DOHH2 (cell line): Measurements from ENCODE around the gene RAB5IF.

Experiments
- H3F3A ChIP-seq: fragments of 200-600 bp; sonication (generic), shearing (Covaris generic); 2 replicates; pipeline ENCODE4 v1.6.0; 2016; ENCODE audit warnings: antibody characterized with exemption, mild to moderate bottlenecking; ENCODE audit not compliant: control insufficient read depth, insufficient read depth
- H3K27ac ChIP-seq: fragments of 200-600 bp; sonication (generic); 2 replicates; pipeline ENCODE4 v1.5.1; 2014; ENCODE audit warnings: low read depth, mild to moderate bottlenecking, low read length, moderate library complexity
- H3K27me3 ChIP-seq: fragments of 200-600 bp; sonication (generic); 2 replicates; pipeline ENCODE4 v1.6.1; 2014; ENCODE audit warnings: mild to moderate bottlenecking, low read length, mixed read lengths; ENCODE audit not compliant: control insufficient read depth
- H3K36me3 ChIP-seq: fragments of 200-600 bp; sonication (generic); 2 replicates; pipeline ENCODE4 v1.6.1; 2014; ENCODE audit warnings: mild to moderate bottlenecking, low read length, moderate library complexity, mixed read lengths; ENCODE audit not compliant: control insufficient read depth
- H3K4me1 ChIP-seq: fragments of 200-600 bp; sonication (generic); 2 replicates; pipeline ENCODE4 v1.6.1; 2014; ENCODE audit warnings: mild to moderate bottlenecking, low read length, mixed read lengths; ENCODE audit not compliant: control insufficient read depth
- H3K4me2 ChIP-seq: fragments of 200-600 bp; sonication (generic); 2 replicates; pipeline ENCODE4 v1.6.0; 2014; ENCODE audit warnings: mild to moderate bottlenecking, low read length, moderate library complexity
- H3K4me3 ChIP-seq: fragments of 200-600 bp; sonication (generic); 2 replicates; pipeline ENCODE4 v1.5.1; 2014; ENCODE audit warnings: mild to moderate bottlenecking, low read length, mixed read lengths
- H3K79me2 ChIP-seq: fragments of 200-600 bp; sonication (generic); 2 replicates; pipeline ENCODE4 v1.6.1; 2014; ENCODE audit warnings: mild to moderate bottlenecking, low read length, mixed read lengths; ENCODE audit not compliant: control insufficient read depth
- H3K9me2 ChIP-seq: fragments of 200-600 bp; sonication (generic); replicated peaks from 2 replicates; pipeline ENCODE4 v1.6.1; 2014; ENCODE audit warnings: mild to moderate bottlenecking, low read length, mixed read lengths; ENCODE audit not compliant: control insufficient read depth
- H3K9me3 ChIP-seq: fragments of 200-600 bp; sonication (generic); 2 replicates; pipeline ENCODE4 v1.6.1; 2014; ENCODE audit warnings: antibody characterized with exemption, low read length, mixed read lengths; ENCODE audit not compliant: control insufficient read depth, insufficient read depth
- H4K20me1 ChIP-seq: fragments of 200-600 bp; sonication (generic); 2 replicates; pipeline ENCODE4 v1.6.0; 2014; ENCODE audit warnings: low read depth, mild to moderate bottlenecking, antibody characterized with exemption, low read length, moderate library complexity; ENCODE audit not compliant: control insufficient read depth, insufficient read depth
- EZH2phosphoT487 ChIP-seq: fragments of 200-600 bp; sonication (generic); IDR thresholded peaks from 2 replicates; pipeline ENCODE4 v1.6.1; 2017; ENCODE audit warnings: borderline replicate concordance, mild to moderate bottlenecking, antibody characterized with exemption, low read length, moderate library complexity, mixed read lengths
- TF ChIP-seq, protein P1 (sequence below): fragments of 200-600 bp; sonication (generic); IDR thresholded peaks from one replicate; pipeline ENCODE4 v1.5.1; 2014; ENCODE audit warnings: antibody characterized with exemption, mild to moderate bottlenecking, low read depth, low read length; ENCODE audit not compliant: poor library complexity, severe bottlenecking

The RAB5IF gene

DNA sequence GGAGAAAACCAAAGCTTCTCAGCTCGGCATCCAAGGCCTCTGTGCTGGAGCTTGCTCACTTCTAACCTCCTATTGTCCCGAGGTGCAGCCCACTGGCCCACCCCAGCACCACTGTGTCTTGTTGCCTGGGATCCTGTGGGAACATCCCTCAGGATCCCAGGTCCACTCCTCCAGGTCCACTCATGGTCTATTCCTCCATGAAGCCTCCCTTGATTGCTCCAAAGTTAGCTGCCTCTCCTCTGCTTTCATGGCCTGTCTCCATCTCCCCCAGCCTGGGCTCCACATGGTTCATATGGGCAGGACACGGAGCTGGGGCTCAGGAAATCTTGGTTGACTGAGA, 26.5 kb downstream of the RAB5IF start:
- Histone ChIP-seq H3K4me1 (peaks cover 14% of the 10 kb centered on the region), H3K9me3 (no peaks in the 10 kb centered on the region), H3K4me2 (no peak overlapping the region), H3K9me2 (no peaks in the 10 kb centered on the region), H3K36me3 (no peaks in the 10 kb centered on the region), H3K27me3 (no peaks in the 10 kb centered on the region), H3F3A (no peaks in the 10 kb centered on the region), H4K20me1 (no peaks in the 10 kb centered on the region), H3K27ac (no peak overlapping the region), H3K79me2 (no peaks in the 10 kb centered on the region), H3K4me3 (no peak overlapping the region)
- TF ChIP-seq, protein P1, sequence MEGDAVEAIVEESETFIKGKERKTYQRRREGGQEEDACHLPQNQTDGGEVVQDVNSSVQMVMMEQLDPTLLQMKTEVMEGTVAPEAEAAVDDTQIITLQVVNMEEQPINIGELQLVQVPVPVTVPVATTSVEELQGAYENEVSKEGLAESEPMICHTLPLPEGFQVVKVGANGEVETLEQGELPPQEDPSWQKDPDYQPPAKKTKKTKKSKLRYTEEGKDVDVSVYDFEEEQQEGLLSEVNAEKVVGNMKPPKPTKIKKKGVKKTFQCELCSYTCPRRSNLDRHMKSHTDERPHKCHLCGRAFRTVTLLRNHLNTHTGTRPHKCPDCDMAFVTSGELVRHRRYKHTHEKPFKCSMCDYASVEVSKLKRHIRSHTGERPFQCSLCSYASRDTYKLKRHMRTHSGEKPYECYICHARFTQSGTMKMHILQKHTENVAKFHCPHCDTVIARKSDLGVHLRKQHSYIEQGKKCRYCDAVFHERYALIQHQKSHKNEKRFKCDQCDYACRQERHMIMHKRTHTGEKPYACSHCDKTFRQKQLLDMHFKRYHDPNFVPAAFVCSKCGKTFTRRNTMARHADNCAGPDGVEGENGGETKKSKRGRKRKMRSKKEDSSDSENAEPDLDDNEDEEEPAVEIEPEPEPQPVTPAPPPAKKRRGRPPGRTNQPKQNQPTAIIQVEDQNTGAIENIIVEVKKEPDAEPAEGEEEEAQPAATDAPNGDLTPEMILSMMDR, result no peak
- TF ChIP-seq EZH2phosphoT487, result no peak

DNA sequence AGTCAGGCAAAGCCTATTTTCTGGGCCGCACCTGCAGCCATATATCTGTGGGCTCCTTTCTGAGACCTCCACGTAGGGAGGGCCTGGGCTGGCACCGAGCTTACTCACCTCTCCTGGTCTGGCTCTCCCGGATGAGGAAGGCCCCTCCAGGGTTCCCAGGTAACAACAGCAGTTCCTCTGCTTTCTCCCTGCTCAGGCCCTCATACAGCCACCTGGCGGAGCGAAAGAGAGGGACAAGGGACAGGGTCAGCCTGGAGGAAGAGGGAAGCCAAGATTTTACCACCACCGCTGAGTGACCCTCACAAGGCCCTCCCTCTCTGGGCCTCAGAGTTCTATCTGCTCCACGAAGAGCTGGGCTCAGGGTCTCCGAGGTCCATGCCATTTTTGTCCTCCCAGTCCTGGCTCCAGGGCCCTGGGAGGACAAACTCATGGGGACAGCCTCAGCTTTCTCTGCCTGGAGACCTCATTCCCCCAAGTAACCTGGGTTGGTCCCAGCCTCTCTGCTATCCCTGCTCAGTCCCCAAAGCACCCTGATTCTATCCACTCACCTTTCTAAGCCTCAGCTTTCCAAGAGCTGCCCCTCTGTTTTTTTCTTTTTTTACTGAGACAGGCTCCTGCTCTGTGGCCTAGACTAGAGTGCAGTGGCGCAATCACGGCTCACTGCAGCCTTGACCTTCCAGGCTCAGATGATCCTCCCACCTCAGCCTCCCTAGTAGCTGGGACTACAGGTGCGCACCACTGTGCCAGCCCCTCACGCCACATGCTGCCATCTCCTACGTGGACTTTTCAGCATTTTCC, 27.1 kb downstream of the RAB5IF start:
- H4K20me1 ChIP-seq, result no peaks in the 10 kb centered on the region
- H3F3A ChIP-seq, result no peaks in the 10 kb centered on the region
- no peaks in the 10 kb centered on the region for H3K9me3 ChIP-seq
- no peaks in the 10 kb centered on the region for H3K79me2 ChIP-seq
- no peak overlapping the region for H3K27ac ChIP-seq
- H3K4me3 ChIP-seq, result no peak overlapping the region
- no peaks in the 10 kb centered on the region for H3K36me3 ChIP-seq
- H3K27me3 ChIP-seq, result no peaks in the 10 kb centered on the region
- no peaks in the 10 kb centered on the region for H3K9me2 ChIP-seq
- TF ChIP-seq, protein P1, result no peak
- no peak for TF ChIP-seq EZH2phosphoT487
- peaks cover 14% of the 10 kb centered on the region for H3K4me1 ChIP-seq
- H3K4me2 ChIP-seq, result no peak overlapping the region

DNA sequence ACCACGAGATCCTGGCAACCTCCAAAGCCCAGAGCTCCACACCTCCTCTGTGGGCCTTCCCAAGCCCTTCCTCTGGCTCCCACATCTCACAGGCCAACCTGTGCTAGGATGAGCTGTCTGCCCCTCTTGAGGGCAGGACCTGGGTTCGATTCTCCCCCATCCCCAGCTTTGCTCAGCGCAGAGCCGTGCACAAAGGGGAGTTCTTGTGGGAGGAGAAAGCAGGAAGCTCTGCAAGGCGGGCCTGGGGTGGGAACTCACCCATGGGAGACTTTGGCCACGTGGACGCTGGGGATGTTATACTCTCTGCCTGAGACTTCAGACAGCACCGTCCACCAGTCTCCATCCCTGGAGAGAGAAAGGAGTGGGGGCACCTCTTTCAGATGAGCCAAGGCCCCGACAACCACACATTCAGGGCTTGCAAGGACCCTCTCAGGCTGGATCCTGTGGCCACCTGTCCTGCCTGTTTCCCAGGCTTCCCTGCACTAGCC, 27.8 kb downstream of the RAB5IF start:
- Histone ChIP-seq H3K9me2 (no peaks in the 10 kb centered on the region), H3K4me2 (no peak overlapping the region)
- TF ChIP-seq EZH2phosphoT487, result no peak
- TF ChIP-seq, protein P1, result no peak

More for the DNA sequence above, 27.8 kb downstream of the RAB5IF start:
- no peak overlapping the region for H3K27ac ChIP-seq
- no peaks in the 10 kb centered on the region for H3K9me3 ChIP-seq
- H3K4me3 ChIP-seq, result no peak overlapping the region
- peaks cover 14% of the 10 kb centered on the region for H3K4me1 ChIP-seq
- no peaks in the 10 kb centered on the region for H3F3A ChIP-seq
- H3K36me3 ChIP-seq, result no peaks in the 10 kb centered on the region
- no peaks in the 10 kb centered on the region for H4K20me1 ChIP-seq
- no peaks in the 10 kb centered on the region for H3K27me3 ChIP-seq
- no peaks in the 10 kb centered on the region for H3K79me2 ChIP-seq
